ENCODE measurements around the gene SAMD4A.

Gene SAMD4A

GRCh38 chr14:54691525-54692283, 124.8 kb downstream of the SAMD4A start:
- in situ Hi-C loops (cut with HindIII; ENCODE audit: low pct_unique_long_range_greater_than_20kb, low sequenced_read_pairs): no loop called here
- TF ChIP-seq JUND (IDR thresholded peaks at IDR 0.05; ENCODE audit: low read depth): no peak
- peak in 1 of 2 experiments; percentile 85 for DNase-seq (ENCODE audit: low read depth in 1 of 2, low spot score in 1 of 2)

- TF ChIP-seq JUND (IDR thresholded peaks at IDR 0.05; ENCODE audit: low read depth): no peak
- in situ Hi-C loops (cut with HindIII; ENCODE audit: low pct_unique_long_range_greater_than_20kb, low sequenced_read_pairs): no loop called here
- DNase-seq (ENCODE audit: low read depth in 1 of 2, low spot score in 1 of 2): no peak
Observed at GRCh38 chr14:54692284-54692772, 125.4 kb downstream of the SAMD4A start.

DNA sequence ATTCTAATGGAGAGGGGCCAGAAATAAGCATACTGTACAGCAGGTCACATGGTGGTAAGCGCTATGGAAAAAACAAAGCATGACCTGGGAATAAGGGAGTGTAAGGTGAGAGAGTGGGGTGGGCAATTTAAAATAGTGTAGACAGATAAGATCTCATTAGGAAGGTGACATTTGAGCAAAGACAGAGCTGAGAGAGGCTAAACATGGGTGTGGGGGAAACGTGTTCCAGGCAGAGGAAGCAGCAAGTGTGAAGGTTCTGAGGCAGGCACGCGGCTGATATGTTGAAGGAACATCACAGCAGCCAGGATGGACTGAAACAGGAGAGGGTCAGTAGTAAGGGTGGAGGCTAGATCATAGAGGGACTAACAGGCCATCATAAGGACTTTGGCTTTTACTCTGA, 126.8 kb downstream of the SAMD4A start:
- no peak for DNase-seq (ENCODE audit: low read depth in 1 of 2, low spot score in 1 of 2)
- in situ Hi-C loops (cut with HindIII; ENCODE audit: low pct_unique_long_range_greater_than_20kb, low sequenced_read_pairs): no loop called here
- no peak for TF ChIP-seq JUND (IDR thresholded peaks at IDR 0.05; ENCODE audit: low read depth)

GRCh38 chr14:54695196-54695595, 128.3 kb downstream of the SAMD4A start:
- no peak for TF ChIP-seq JUND (IDR thresholded peaks at IDR 0.05; ENCODE audit: low read depth)
- in situ Hi-C loops (cut with HindIII; ENCODE audit: low pct_unique_long_range_greater_than_20kb, low sequenced_read_pairs): no loop called here
- no peak for DNase-seq (ENCODE audit: low read depth in 1 of 2, low spot score in 1 of 2)

DNA sequence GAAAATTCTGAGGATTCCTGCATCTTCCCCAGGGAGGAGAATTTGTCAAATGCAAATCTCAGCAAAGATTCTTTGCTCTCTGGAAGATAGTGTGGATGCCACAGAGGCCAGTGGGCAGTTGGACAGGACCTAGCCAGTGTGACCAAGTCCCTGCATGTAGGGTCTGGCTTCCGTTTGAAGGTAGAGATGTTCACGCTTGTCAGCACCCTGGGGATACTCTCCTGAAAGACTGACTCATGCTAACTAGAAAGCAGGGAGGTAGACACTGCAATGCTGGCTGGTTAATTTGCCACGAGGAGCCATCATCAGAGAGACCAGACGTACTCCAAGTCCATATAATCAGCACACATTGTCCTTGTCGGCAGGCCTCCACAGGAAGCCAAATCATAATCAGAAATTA, 130.1 kb downstream of the SAMD4A start:
- TF ChIP-seq JUND (IDR thresholded peaks at IDR 0.05; ENCODE audit: low read depth): no peak

GRCh38 chr14:54697803-54698202, 130.9 kb downstream of the SAMD4A start:
- DNase-seq (ENCODE audit: low read depth in 1 of 2, low spot score in 1 of 2): no peak
- no peak for TF ChIP-seq JUND (IDR thresholded peaks at IDR 0.05; ENCODE audit: low read depth)

More for the DNA sequence above, 130.1 kb downstream of the SAMD4A start:
- DNase-seq (ENCODE audit: low read depth in 1 of 2, low spot score in 1 of 2): no peak
- in situ Hi-C loops (cut with HindIII; ENCODE audit: low pct_unique_long_range_greater_than_20kb, low sequenced_read_pairs): no loop called here

GRCh38 chr14:54698501-54698900, 131.6 kb downstream of the SAMD4A start:
- no peak for TF ChIP-seq JUND (IDR thresholded peaks at IDR 0.05; ENCODE audit: low read depth)
- DNase-seq (ENCODE audit: low read depth in 1 of 2, low spot score in 1 of 2): peak in 1 of 2 experiments; percentile 23
- in situ Hi-C loops (cut with HindIII; ENCODE audit: low pct_unique_long_range_greater_than_20kb, low sequenced_read_pairs): no loop called here

More at GRCh38 chr14:54697803-54698202, 130.9 kb downstream of the SAMD4A start:
- in situ Hi-C loops (cut with HindIII; ENCODE audit: low pct_unique_long_range_greater_than_20kb, low sequenced_read_pairs): no loop called here

DNA sequence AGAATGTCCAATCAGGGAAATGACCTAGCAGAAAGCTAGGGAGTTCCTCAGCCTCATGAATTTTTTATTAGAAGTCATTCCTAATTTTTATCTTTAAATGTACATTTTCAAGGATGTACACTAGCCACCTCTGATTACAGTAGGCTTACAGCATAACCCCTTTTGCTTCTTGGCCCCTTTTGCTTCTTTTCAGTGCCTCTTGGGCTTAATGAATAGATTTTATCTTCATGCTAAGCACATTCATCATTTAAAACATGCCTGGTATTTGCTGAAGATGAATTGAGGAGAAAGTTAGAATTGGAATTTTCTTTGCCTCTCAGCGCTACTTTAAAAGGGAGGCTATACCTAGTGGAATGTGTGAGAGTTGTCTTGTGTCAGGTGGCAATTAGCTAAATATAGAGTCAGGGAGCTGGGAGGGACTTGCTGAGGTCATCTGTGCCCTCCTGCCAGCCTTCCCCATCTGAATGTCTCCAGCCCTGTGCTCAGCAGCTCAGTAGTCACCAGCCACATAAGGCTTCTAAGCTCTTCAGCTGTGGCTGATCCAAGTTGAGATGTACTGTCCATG, 132.1 kb downstream of the SAMD4A start:
- no peak for TF ChIP-seq JUND (IDR thresholded peaks at IDR 0.05; ENCODE audit: low read depth)
- in situ Hi-C loops (cut with HindIII; ENCODE audit: low pct_unique_long_range_greater_than_20kb, low sequenced_read_pairs): no loop called here
- DNase-seq (ENCODE audit: low read depth in 1 of 2, low spot score in 1 of 2): no peak

- no peak for TF ChIP-seq JUND (IDR thresholded peaks at IDR 0.05; ENCODE audit: low read depth)
- no peak for DNase-seq (ENCODE audit: low read depth in 1 of 2, low spot score in 1 of 2)
- in situ Hi-C loops (cut with HindIII; ENCODE audit: low pct_unique_long_range_greater_than_20kb, low sequenced_read_pairs): no loop called here
Observed at GRCh38 chr14:54699735-54700134, 132.8 kb downstream of the SAMD4A start.

DNA sequence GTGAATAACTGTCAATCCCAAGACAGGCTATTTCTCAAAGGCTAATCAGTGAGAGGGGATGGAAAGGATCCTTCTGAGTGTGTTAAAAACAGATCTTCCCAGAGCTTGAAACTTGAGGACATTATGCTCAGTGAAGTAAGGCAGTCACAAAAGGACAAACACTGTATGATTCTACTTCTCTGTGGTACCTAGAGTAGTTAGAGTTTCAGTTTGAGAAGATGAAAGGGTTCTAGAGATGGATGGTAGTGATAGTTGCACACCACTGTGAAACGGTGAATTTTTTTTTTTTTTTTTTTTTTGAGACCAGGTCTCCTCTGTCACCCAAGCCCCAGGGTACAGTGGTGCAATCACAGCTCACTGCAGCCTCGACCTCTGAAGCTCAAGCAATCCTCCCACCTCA, 133.8 kb downstream of the SAMD4A start:
- DNase-seq (ENCODE audit: low read depth in 1 of 2, low spot score in 1 of 2): no peak
- in situ Hi-C loops (cut with HindIII; ENCODE audit: low pct_unique_long_range_greater_than_20kb, low sequenced_read_pairs): no loop called here
- TF ChIP-seq JUND (IDR thresholded peaks at IDR 0.05; ENCODE audit: low read depth): no peak

- no peak for DNase-seq (ENCODE audit: low read depth in 1 of 2, low spot score in 1 of 2)
- in situ Hi-C loops (cut with HindIII; ENCODE audit: low pct_unique_long_range_greater_than_20kb, low sequenced_read_pairs): no loop called here
- TF ChIP-seq JUND (IDR thresholded peaks at IDR 0.05; ENCODE audit: low read depth): no peak
Observed at GRCh38 chr14:54702014-54702491, 135.1 kb downstream of the SAMD4A start.

DNA sequence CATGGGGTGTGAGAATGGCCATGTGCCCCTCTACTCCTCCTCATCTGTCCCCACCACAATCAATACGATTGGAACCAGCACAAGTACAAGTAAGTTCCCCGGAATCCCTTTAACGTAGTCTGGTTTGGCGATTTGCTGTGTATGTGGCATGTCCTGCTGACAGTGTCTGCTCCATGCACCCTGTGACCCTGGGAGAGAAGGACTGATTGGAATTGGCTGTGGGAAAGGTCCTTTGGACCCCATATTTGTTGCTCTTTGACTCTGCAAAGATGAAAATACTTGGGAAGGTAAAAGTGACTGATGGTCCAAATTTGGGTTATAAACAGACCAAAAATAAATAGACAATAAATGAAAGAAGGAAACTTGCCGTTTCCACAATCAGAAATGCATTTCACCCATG, 135.6 kb downstream of the SAMD4A start:
- DNase-seq (ENCODE audit: low read depth in 1 of 2, low spot score in 1 of 2): no peak
- TF ChIP-seq JUND (IDR thresholded peaks at IDR 0.05; ENCODE audit: low read depth): no peak
- in situ Hi-C loops (cut with HindIII; ENCODE audit: low pct_unique_long_range_greater_than_20kb, low sequenced_read_pairs): no loop called here

DNA sequence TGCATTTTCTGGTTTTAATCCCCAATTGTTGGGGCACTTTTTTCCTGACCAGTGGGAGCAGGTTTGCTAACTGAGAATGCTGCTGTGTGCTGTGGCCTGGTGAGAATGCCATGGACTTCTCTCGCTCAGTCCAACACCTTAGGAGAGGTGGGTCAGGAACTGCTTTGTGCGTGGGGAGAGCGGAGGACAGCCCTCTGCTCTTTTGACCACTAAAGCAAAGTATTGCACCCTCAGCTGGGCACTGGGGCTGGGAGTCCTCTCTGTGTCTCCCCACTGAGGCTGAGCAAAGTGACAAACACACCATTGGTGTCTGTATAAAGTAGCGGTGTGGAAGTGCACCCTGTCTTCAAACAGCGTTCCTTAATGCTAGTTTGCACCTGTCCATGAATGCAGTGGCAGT, 136.2 kb downstream of the SAMD4A start:
- in situ Hi-C loops (cut with HindIII; ENCODE audit: low pct_unique_long_range_greater_than_20kb, low sequenced_read_pairs): no loop called here
- no peak for DNase-seq (ENCODE audit: low read depth in 1 of 2, low spot score in 1 of 2)
- no peak for TF ChIP-seq JUND (IDR thresholded peaks at IDR 0.05; ENCODE audit: low read depth)

Measured in T47D (cell line).